NCI-H2227 (cell line): ENCODE results near the gene IGSF3.
"Not testable (repeated sequence)": the region's sequence is repeated elsewhere in the genome, so short reads cannot be mapped to it uniquely, and the experiment has no call there.

Source experiments
- DNase-seq: peaks from one replicate; lab custom pipeline; 2025; ENCODE audit not compliant: unreplicated experiment; lab: John Stamatoyannopoulos, UW

Gene IGSF3

GRCh38 chr1:116580446-116581322 is 86.8 kb downstream of the IGSF3 start:
- DNase-seq, result no peak

GRCh38 chr1:116579259-116579875 is 88.2 kb downstream of the IGSF3 start:
- DNase-seq, result no peak

GRCh38 chr1:116578581-116578980 is 89.0 kb downstream of the IGSF3 start:
- DNase-seq, result no peak

GRCh38 chr1:116577759-116578314 is 89.7 kb downstream of the IGSF3 start:
- DNase-seq, result no peak

- peak; percentile 72 for DNase-seq
These were observed 92.8 kb downstream of the IGSF3 start for GRCh38 chr1:116574581-116575291.

- no peak for DNase-seq
These were observed 94.0 kb downstream of the IGSF3 start for GRCh38 chr1:116573431-116574095.

- no peak for DNase-seq
These were observed 94.6 kb downstream of the IGSF3 start for GRCh38 chr1:116572771-116573430.

- DNase-seq, result no peak
These were observed 95.4 kb downstream of the IGSF3 start for GRCh38 chr1:116572099-116572498.

- peak; percentile 56 for DNase-seq
These were observed 96.2 kb downstream of the IGSF3 start for GRCh38 chr1:116571215-116571919.

GRCh38 chr1:116570358-116571214 is 96.9 kb downstream of the IGSF3 start, which contains the start of gene CD58:
TSS of gene CD58 (minus strand) at chr1:116571026. CDS start at chr1:116570972, 54 bp downstream.
- DNase-seq, result peak; percentile 92

GRCh38 chr1:116569776-116570357 is 97.7 kb downstream of the IGSF3 start:
- peak; percentile 53 for DNase-seq

GRCh38 chr1:116569381-116569670 is 98.2 kb downstream of the IGSF3 start:
- no peak for DNase-seq

GRCh38 chr1:116568662-116569380 is 98.7 kb downstream of the IGSF3 start:
- DNase-seq, result no peak

GRCh38 chr1:116567790-116568661 is 99.5 kb downstream of the IGSF3 start:
- no peak for DNase-seq

- no peak for DNase-seq
These were observed 102.3 kb downstream of the IGSF3 start for GRCh38 chr1:116565222-116565621.

- no peak for DNase-seq
These were observed 103.1 kb downstream of the IGSF3 start for GRCh38 chr1:116564426-116564825.

- DNase-seq, result not testable (repeated sequence)
These were observed 105.1 kb downstream of the IGSF3 start for GRCh38 chr1:116562465-116562864.
